Stimulated activated CD4-positive, alpha-beta T cell treated with anti-CD3 and anti-CD28 coated beads, TNF-alpha, amount 100 ng/mL, for 48 hours (primary cell): ENCODE results near the gene DMD.
"Not testable (repeated sequence)": the region's sequence is repeated elsewhere in the genome, so short reads cannot be mapped to it uniquely, and the experiment has no call there.

Experiments used
- DNase-seq, 3 donors: peaks; one replicate each; pipeline ENCODE4 v3.0.0-alpha.2; 2020; ENCODE audit warnings: low read depth in 3 of 3

Gene DMD

GRCh38 chrX:32026772-32027171, 1184.6 kb downstream of the DMD start:
- no peak for DNase-seq

GRCh38 chrX:32024072-32024471, 1187.3 kb downstream of the DMD start:
- DNase-seq: no peak

GRCh38 chrX:32016195-32016594, 1195.2 kb downstream of the DMD start:
- no peak for DNase-seq

GRCh38 chrX:32010948-32011347, 1200.4 kb downstream of the DMD start:
- no peak for DNase-seq

GRCh38 chrX:32010212-32010611, 1201.1 kb downstream of the DMD start:
- DNase-seq: no peak

GRCh38 chrX:31993637-31994036, 1217.7 kb downstream of the DMD start:
- no peak for DNase-seq

GRCh38 chrX:31988975-31989374, 1222.4 kb downstream of the DMD start:
- DNase-seq: no peak

- DNase-seq: no peak
These were observed 1229.7 kb downstream of the DMD start for GRCh38 chrX:31981546-31982062.

- DNase-seq: no peak
These were observed 1241.6 kb downstream of the DMD start for GRCh38 chrX:31969714-31970113.

GRCh38 chrX:31962256-31962655, 1249.1 kb downstream of the DMD start:
- DNase-seq: no peak

- DNase-seq: no peak
These were observed 1276.4 kb downstream of the DMD start for GRCh38 chrX:31934842-31935370.

GRCh38 chrX:31934015-31934414, 1277.3 kb downstream of the DMD start:
- DNase-seq: no peak

- no peak for DNase-seq
These were observed 1278.6 kb downstream of the DMD start for GRCh38 chrX:31932769-31933168.

- not testable (repeated sequence) for DNase-seq
These were observed 1279.0 kb downstream of the DMD start for GRCh38 chrX:31932320-31932719.

- DNase-seq: no peak
These were observed 1280.1 kb downstream of the DMD start for GRCh38 chrX:31931225-31931624.

- no peak for DNase-seq
These were observed 1282.0 kb downstream of the DMD start for GRCh38 chrX:31929366-31929765.

GRCh38 chrX:31921236-31921635, 1290.1 kb downstream of the DMD start:
- DNase-seq: no peak

- no peak for DNase-seq
These were observed 1301.3 kb downstream of the DMD start for GRCh38 chrX:31909850-31910572.

GRCh38 chrX:31894152-31894551, 1317.2 kb downstream of the DMD start:
- no peak for DNase-seq

- DNase-seq: no peak
These were observed 1317.8 kb downstream of the DMD start for GRCh38 chrX:31893525-31893924.

GRCh38 chrX:31889088-31889487, 1322.3 kb downstream of the DMD start:
- no peak for DNase-seq

- DNase-seq: no peak
These were observed 1326.8 kb downstream of the DMD start for GRCh38 chrX:31884535-31884934.

- no peak for DNase-seq
These were observed 1339.3 kb downstream of the DMD start for GRCh38 chrX:31872007-31872406.

GRCh38 chrX:31870267-31870666, 1341.1 kb downstream of the DMD start:
- DNase-seq: no peak
